GM21423 (cell line): ENCODE results near the gene BICD2.
"Not testable (repeated sequence)": the region's sequence is repeated elsewhere in the genome, so short reads cannot be mapped to it uniquely, and the experiment has no call there.

Experiments used
- ATAC-seq: cut with Tn5 transposase; IDR thresholded peaks from one replicate; pipeline ENCODE4 v1.9.1; 2021; ENCODE audit warnings: mild to moderate bottlenecking, moderate library complexity; ENCODE audit not compliant: unreplicated experiment

The BICD2 gene

DNA sequence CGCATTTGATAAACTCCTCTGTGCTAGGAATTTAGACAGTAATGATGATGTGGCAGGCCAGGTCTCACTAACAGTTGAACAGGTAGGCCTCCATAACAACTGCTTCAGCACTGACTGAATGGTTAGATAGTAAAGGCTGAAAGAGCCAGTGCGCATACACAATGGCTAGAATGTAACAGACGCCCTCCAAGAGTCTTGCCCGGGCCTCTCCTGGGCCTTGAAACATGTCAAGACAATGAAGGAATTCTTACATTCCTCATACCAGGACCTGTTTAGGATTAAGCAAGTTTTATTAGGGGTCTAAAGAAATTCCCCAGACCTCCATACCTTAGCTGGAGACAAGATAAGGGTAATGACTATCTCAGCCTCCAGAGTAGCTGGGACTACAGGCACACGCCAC, 6.7 kb upstream of the BICD2 start:
- no peak for ATAC-seq

DNA sequence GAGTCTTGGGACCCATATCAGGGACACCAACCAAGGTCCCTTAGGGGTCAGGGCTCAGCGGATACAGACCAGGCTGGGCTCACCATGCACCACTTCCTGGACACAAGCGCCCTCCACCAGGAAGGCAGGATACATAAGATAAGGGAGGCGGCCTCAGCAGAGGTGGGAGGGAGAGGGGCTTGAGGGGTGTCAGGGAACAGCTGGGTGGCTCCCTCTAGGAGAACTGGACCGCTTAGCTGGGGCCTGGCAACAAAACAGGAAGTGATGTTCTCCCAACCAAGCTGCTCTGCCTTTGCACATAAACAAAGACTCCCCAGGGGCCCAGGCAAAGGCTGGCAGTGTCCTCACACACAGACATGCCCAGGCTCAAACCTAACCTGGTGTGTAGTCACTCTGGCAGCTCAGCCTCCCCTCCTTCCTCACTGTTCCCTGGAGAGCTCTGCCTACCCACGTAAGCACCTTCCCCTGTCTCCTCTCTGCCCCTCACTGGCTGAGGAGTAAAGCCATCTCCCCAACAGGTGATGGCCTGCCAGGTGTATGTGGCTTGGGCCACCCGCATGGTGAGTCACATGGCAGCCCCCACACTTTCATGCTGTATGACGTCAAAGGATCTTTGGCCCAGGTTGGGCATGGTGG, 5.8 kb upstream of the BICD2 start:
- no peak for ATAC-seq

- no peak for ATAC-seq
These were observed 5.3 kb upstream of the BICD2 start for GRCh38 chr9:92769990-92770359.

- no peak for ATAC-seq
These were observed 4.7 kb upstream of the BICD2 start for GRCh38 chr9:92769286-92769685.

GRCh38 chr9:92768816-92769215, 4.2 kb upstream of the BICD2 start:
- ATAC-seq, result not testable (repeated sequence)

GRCh38 chr9:92767066-92768054, 2.7 kb upstream of the BICD2 start:
- ATAC-seq, result no peak

DNA sequence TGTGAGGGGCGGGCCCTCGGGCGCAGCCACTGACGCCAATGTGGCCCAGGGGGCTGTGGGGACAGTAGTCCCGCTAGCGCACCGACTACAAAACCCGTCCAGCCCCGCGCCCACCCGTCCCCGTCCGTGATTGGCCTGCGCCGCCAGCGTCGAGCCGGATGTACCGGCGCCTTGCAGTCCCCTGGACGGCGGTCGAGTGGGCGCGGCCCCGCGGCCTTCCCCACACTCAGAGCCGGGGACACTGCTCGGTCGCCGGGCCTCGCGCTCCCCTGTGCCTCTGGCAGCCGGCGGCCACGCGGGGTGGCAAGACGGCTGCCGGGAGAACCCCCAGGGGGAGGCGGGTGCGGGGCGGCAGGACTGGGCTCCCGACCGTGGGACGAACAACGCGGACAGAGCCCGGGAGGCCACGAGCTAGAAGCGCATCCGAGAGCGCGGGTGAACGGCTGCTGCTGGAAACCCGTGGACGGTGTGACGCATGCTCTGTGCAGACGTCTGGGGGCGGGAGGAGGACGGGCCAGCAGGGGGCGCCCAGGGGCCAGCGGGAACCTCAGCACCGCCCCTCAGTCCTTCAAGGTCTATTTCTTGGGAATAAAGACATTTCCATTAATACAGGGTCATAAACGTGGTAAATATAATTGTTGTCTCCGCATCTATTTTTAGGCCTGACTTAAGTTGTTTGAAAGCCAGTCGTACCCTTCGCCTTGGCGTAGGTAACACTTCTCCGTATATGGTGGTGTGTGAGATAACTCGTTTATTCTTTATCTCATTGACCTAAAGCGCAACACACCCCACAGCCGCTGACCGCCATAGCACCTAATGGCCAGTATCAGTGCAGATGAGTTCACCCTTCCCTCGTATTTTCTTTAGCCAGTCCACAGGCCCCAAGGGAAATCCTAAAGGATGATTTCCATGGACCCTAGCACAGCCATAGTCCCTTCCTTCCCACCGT, 629 bp upstream of the BICD2 start:
- peak; percentile 88 for ATAC-seq

GRCh38 chr9:92763721-92764380, 782 bp downstream of the BICD2 start:
- ATAC-seq, result no peak

- ATAC-seq, result no peak
These were observed 1.6 kb downstream of the BICD2 start for GRCh38 chr9:92762781-92763708.

DNA sequence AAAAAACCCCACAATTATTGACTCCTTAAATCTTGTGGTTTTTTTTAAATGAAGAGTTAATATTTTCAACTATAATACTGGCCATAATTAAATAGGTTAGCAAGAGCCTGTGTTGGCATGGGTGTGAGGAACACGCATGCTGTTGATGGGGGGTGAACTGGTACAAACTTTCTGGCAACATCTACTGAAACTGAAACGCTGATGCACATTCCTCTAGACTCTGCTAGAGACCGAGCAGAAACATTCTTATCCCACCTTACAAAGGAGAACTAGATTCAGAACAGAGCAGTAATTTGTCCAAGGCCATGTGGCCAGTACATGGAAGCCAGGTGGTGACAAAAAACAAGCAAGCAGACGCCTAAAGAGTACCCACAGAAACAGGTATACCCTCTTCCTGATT, 2.4 kb downstream of the BICD2 start:
- ATAC-seq, result no peak

DNA sequence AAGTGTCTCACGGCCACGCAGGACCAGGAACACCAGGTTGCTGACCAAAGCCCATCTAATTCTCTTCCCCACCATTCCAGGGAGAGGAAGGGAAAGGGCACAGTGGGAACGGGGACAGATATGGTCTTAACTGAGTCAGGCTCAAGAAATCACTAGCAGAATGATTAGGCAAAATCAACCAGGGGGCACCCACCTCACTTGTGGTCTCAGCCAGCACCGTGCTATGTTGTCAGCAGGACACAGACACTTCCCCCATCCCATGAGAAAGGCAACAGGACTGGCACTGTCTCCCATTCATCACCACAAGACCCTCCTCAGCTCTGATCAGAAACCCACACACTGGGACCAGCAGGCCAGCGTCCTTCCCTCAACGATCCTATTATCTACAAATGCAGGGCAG, 2.9 kb downstream of the BICD2 start:
- no peak for ATAC-seq

GRCh38 chr9:92760494-92760893, 4.1 kb downstream of the BICD2 start:
- ATAC-seq, result no peak

DNA sequence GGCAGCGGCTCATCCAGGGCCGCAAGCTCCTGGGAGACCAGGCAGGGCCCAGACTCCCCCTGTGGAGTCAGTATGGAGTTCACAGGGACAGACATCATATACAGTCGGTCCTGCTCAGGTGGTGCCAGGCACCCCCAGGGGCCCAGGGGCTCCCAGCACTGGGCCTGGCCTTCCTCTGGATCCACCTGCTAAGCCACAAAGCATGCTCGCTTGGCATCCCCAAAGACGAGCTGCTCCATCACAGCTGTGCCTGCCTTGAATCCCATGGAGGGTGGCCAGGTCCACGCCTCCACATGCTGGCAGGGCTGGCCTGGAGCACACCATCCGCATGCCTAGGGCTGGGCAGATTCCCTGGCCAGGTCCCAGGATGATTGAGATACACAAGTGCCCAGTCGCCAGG, 4.6 kb downstream of the BICD2 start:
- ATAC-seq, result no peak

- ATAC-seq, result no peak
These were observed 5.2 kb downstream of the BICD2 start for GRCh38 chr9:92759446-92759845.

- no peak for ATAC-seq
These were observed 7.8 kb downstream of the BICD2 start for GRCh38 chr9:92756792-92757191.

DNA sequence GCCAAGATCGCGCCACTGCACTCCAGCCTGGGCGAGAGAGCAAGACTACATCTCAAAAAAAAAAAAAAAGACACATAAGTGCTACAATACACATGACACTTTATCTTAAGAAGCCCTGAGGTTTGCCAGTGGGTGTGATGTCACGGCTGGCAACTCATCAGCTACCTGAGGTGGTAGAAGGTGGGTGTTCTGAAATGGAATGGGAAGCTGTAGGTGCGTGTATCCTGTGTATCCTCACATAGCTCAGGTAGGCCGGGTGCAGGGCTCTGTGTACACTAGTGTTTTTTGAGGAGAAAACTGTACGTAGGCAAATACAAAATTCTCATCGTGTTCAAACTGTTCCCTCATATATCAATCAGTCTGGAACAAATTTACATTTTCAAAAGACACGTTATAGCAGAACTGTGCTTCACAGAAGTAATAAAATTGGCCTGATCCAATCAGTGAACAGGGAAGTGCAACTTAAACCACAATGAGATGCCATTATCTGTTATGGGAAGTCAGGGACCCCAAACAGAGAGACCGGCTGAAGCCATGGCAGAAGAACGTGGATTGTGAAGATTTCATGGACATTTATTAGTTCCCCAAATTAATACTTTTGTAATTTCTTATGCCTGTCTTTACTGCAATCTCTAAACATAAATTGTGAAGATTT, 10.4 kb downstream of the BICD2 start:
- no peak for ATAC-seq

- ATAC-seq, result no peak
These were observed 11.7 kb downstream of the BICD2 start for GRCh38 chr9:92752812-92753404.

- no peak for ATAC-seq
These were observed 14.7 kb downstream of the BICD2 start for GRCh38 chr9:92749934-92750315.
